ENCODE data around the gene PKNOX2.

Gene PKNOX2

DNA sequence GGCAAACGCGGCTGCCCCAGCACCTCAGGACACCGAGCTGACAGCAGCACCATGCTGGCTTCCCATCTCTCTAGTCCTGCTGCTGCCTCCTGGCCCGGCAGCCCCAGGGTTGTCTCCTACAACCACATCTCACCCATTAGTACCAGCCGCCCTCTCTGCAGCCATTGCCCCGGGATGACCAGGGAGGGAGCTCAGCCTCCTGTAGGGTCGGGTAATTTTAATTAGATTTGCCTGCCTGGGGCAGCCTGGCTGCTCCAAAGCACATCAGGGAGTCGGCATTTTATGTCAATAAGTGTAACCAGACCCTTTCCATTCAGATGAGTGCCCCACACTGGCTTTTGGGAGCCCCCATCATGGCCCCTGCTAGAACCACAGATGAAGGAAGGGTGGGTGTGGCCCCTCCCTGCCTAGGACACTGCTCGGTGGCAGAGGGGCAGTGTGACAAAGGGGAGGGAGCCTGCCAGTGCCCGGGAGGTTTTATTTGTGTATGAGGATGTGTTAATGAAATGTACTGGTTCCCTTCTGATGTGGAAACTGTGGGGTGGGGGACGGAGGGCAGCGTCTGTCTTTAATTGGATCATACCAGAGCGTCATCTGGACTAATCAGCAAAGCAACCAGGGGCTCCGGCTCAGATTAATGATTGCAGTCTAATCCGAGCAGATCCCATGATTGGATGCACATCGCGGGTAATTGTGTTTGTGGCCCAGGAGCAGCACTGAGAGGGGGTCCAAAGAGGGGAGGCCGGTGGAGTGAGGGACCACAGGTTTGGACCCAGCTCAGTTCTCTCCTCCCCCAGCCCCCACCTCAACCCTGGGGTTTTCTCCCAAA lies 206.2 kb downstream of the PKNOX2 start:
- FAIRE-seq (no peak), DNase-seq (ENCODE audit: extremely low spot score, insufficient read length, low read depth) (no peak)

DNA sequence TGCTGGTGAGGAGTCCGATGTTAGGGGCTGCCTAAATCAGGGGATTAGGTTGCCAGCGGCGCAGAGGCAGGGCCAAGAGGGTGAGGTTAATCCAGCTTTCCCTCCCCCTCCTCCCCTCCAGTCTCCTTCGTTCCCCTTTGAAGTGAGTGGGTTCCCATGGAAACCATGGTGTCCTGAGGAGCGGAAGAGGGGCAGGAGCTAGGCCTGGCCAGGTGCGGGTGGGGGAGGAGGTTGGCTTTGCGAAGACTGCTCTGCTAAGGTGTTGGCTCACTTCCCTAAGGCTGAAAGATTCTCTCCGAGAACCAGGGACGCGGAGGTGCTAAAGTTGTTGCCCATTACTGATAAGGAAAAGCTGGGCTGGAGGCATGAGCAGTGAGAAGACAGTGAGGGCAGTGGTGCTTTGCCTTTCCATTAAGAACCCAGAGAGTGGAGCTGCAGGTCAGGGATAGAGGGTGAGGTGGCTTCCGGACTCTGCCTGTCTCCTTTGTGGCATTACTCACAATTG lies 206.9 kb downstream of the PKNOX2 start:
- FAIRE-seq (no peak), DNase-seq (ENCODE audit: extremely low spot score, insufficient read length, low read depth) (no peak)

DNA sequence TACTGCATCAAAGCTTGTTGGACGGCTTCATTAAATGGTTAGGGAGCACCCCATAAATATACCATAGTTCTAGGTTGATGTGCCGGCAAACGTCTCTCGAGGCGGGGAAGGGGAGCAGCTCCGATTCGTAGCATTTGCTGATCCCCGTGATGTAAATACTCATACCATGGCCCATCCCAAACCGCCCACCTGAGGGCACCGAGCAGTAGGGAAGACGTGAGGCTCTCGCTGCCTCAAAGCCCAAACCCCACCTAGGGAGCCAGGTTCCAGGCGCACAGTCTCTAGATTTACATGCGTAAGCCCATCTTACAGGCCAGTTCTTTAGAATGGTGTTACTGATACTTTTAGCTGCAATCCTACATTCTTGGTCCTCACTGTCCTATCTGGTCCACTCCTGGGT lies 207.5 kb downstream of the PKNOX2 start:
- FAIRE-seq (no peak), DNase-seq (ENCODE audit: extremely low spot score, insufficient read length, low read depth) (no peak)

DNA sequence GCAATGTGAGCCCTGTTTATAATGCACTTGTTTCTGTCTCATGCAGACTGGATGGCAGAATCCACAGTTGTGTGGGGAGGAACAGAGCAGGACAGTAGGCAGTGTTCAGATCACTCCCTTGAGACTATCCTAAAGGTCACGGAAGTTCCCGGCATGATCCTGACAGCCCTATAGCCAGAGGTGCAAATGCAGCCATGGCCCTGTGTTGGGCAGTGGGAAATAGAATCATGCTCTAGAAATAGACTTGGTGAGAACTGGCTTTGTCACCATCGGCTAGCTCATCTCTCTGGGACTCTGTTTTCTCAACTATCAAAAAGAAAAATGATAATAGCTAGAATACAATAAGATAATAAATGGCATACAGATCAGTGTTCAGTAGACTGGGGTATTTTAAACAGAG lies 208.4 kb downstream of the PKNOX2 start:
- no peak for FAIRE-seq
- DNase-seq (ENCODE audit: extremely low spot score, insufficient read length, low read depth), result no peak

DNA sequence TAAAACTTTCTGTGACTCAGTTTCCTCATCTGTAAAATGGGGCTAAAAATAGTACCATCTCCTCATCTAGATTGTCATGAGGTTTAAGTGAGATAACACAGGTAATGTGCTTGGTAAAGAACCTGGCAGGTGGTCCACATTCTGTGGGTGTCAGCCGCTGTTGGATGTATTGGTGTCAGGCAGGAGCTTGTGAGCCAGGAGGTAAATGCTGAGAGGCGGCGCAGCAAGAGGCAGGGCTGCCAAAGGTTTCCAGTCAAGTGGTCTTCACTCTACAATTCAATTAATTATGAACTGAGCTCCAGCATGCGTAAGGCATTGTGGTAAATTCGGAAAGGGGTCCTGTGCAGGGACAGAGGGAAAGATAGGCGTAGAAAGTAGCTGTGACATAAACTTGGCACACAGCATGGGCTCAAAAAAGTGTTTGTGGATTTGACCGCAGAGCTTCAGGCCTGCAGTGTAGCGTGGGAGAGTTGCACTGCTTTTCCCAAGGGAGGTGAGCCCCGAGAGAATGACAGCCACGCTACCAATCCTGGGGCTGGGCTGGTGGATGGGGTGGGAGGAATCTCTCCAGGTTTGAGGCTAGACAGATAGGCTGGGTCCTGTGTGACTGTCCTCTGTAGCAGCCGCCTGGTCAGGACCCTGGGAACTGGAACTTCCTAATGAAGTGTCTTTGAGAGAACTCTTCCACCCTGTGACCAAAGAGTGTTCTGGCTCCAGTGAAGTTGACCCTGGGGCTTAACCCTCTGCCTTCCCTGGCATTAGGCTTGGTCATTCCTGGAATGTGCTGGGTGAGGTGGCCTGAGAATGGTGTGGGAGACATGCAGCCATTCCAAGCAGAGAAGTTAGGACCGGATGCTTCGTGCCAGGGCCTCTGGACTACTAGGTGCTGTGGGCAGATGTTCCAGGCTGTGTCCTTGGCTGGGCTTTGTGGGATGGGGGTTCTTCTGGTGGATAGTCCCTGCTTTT lies 209.2 kb downstream of the PKNOX2 start:
- no peak for FAIRE-seq

DNA sequence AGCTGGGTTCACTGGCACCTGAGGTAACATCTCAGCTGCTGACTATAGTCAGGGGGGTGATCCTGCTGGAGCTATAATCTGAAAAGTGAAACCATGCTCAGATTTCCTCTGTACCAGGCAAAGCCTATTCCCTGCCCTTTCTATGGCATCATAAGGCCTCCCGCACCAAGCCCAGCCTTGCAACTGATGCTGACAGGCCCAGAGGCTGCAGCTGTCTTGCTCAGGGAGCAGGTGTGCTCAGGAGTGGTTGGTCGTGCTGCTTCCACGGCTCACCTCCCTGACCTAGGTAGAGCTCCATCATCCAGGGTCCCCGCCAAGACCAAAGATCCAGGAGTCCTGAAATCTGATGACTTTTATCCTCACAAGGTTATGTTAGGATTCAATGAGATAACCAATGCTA lies 209.8 kb downstream of the PKNOX2 start:
- DNase-seq (ENCODE audit: extremely low spot score, insufficient read length, low read depth), result no peak
- FAIRE-seq, result no peak

More for the DNA sequence above, 209.2 kb downstream of the PKNOX2 start:
- no peak for DNase-seq (ENCODE audit: extremely low spot score, insufficient read length, low read depth)

DNA sequence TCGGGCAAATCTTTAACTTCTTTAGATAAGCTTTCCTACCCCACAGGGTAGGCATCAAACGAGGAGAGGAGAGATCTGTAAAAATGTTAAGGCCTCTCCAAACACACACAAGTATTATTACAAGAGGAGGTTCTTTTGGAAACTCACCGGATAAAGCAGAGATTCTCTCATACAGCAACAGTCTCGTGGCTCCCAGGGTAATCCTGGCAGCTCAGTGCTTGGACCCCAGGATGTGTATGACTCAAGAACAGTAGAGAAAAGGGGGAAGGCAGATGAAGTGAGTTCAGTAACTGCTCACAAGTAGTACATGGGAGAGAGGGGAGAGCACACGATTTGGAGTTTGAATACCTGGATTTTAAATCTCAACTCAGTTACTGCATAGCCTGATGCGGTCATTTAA lies 210.6 kb downstream of the PKNOX2 start:
- DNase-seq (ENCODE audit: extremely low spot score, insufficient read length, low read depth) (no peak), FAIRE-seq (no peak)

DNA sequence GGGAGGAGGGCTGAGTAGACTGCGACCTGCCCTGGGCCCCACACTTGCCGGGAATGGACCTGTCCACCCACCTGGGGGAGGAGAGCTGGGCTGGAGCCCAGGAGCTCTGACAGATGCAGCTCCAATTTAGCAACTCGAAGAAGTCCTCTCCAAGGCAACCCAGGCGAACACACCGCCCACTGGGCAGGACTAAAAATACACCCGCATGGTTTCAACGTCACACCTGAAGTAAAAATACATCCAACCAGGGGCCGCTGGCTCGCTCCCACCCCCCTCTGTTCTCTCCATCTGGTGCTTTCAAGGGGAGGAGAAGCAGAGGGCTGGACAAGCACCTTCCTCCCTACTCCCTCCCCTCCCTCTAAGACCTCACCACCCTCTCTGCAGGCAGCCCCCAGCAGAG lies 211.6 kb downstream of the PKNOX2 start:
- no peak for FAIRE-seq
- no peak for DNase-seq (ENCODE audit: extremely low spot score, insufficient read length, low read depth)

DNA sequence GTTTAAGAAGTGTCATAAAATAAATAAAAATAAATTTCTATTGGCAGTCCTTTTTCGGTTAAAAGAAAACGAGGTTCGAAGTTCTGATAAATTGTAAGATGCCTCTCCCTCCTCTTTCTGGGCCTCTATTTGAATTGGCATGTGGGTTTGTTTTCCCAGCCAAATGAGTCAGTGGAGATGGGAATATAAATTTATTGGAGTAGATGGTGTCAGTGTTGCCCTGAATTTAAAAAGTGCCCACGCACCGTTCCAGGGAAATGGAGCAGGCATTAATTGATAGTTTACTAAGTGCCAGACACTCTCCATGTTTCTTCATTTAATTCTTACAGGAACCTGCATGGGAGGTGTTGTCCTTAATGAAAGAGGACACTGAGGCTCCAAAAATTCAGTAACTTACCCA lies 212.3 kb downstream of the PKNOX2 start:
- FAIRE-seq (no peak), DNase-seq (ENCODE audit: extremely low spot score, insufficient read length, low read depth) (no peak)

DNA sequence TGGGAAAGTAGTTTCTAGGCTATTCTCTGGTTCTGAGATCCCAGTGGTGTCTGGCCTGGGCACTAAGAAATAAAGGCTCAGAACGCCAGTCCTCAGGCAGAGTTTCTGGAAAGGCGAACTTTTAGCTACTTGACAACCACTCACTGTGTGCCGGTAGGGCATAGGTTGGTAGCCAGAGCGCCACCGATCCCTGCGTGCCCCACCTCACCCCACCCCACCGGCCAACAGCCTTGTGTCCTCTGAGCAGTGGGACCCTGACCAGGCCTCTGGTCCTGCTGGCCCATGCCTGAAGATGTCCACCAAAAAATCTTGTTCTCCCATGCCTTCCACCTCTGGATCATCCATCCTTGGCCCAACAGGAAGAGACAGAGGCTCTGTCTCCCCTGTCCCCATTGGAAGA lies 213.5 kb downstream of the PKNOX2 start:
- DNase-seq (ENCODE audit: extremely low spot score, insufficient read length, low read depth), result no peak
- no peak for FAIRE-seq

DNA sequence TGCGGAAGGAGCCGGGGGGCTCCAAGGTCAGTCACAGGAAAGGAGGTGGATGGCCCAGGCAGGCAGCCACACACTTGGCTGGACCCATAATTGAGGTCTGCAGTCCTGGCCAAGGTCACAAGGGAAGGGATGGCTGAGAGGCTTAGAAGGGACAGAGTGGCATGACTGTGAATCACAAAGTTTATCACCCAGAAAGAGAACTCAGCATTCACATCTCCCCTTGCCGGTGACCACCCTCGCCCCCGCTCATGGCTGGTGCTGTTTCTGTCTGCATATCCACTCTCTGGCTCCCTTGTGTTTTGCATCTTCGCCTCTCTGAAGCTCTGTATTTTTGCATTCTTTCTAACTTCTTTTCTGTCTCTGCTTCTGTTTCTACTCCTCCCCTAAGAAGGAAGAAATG lies 214.0 kb downstream of the PKNOX2 start:
- FAIRE-seq (no peak), DNase-seq (ENCODE audit: extremely low spot score, insufficient read length, low read depth) (no peak)

DNA sequence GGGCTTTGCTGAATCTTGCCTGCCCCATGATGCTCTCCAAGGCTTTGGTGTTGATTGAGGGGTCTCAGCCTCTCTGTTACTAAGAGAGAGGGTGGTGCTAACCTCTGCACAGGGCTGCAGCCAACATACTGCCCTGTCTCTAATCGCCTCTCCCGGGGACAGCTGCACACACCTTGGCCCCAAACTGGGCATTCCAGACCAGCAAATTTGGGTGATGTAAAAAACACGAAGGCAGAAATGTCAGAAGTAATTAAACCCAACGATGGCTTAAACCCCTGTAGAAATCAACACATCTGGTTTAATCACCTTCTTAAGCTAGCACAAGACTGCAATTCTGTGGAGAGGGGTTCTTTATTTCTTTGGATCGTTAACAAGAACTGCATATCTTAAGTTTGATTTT lies 215.0 kb downstream of the PKNOX2 start:
- no peak for DNase-seq (ENCODE audit: extremely low spot score, insufficient read length, low read depth)
- FAIRE-seq, result no peak

DNA sequence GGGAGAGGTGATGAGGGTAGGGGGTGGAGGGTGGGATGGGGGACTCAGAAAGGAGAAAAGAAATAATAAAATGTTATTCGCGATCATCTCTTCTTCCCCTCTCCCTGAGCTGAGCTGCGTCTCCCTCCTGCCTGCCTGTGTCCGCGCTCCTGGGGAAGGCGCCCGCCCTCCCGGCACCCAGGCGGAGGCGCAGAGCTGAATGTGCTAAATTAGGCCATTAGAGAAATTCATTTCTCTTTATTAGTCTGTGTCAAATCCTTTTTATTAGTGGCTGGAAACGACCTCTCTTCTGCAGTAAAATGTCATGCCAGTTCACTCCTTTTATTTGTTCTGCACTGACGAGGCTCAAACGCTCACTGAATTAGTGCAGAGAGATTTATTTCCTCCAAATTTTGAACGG lies 215.4 kb downstream of the PKNOX2 start:
- FAIRE-seq, result no peak
- no peak for DNase-seq (ENCODE audit: extremely low spot score, insufficient read length, low read depth)

DNA sequence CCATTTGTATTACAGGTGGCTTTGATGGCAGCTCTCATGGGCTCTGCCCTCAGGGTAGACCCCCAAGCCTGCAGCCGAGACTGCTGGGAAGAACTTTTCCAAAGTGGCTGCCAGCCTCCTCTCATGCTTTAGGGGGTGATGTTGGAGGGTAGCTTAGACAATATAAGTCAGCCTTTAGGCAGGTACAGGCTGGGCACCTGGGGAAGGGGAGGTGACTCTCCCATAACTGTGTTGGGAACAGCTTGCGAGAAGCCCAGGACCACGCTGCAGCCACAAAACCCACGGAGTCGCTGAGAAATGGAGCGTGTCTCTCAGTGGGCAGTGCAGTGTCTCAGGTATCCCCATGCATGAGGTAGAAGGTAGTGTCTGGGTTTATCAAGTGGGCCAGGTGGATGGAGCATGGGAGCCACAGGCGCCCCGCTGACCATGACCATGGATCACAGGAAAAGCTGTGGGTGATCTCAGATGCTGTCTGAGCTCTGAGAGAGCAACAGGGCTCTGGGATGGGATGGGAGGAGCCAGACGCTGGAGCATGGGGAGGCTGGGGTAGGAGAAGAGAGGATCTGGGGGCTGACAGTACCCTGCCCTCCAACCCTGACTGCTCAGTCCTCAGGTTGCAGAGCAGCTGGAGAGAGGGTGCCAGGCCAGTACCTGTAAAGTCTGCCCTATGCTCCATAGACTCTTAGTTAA lies 216.3 kb downstream of the PKNOX2 start:
- no peak for DNase-seq (ENCODE audit: extremely low spot score, insufficient read length, low read depth)
- FAIRE-seq, result no peak

DNA sequence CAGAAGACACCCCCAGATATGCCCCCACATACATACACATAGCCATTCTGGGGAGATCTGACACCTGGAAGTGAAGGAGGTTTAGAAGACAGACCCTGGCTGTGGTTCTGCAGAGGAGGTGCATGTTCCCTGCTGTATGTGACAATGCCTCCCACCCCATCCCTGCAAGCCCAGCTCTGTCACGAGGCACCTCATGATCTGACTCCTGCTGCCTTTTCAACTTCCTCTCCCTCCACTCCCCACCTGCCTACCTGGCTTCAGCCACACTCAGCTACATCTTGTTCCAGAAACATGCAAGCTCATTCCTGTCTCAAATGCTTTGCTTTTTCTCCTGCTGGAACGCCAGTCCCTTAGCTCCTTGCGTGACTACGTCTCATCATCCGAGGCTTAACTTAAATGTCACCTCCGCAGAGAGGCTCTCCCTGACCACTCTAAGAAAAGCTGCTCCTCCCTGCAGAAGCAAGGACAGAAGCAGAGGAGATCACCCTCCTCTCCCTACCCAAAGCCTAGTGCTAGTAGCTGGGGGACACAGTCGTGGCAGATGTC lies 217.0 kb downstream of the PKNOX2 start:
- FAIRE-seq (no peak), DNase-seq (ENCODE audit: extremely low spot score, insufficient read length, low read depth) (no peak)

DNA sequence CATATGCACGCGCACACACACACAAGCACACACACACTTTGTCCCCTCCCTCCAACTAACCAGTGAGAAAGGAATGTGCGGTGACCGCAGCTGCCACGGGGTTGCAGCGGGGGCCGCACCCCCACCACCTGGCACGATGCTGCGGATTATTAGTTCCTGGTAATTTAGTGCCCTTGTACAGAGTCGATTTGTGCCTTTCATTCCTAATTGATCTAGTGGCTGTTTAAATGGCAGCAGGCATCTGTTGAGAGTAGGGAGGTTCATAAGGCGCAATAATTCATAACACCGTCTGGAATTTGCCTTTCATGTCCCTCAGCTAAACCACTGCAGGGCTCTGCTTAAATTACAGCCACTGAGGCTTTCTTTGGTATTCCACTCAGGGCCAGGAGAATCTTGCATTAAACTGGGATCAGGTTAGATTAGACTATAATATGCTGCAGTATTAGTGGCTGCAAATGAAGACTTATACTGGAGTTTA lies 217.8 kb downstream of the PKNOX2 start:
- FAIRE-seq (no peak), DNase-seq (ENCODE audit: extremely low spot score, insufficient read length, low read depth) (no peak)

DNA sequence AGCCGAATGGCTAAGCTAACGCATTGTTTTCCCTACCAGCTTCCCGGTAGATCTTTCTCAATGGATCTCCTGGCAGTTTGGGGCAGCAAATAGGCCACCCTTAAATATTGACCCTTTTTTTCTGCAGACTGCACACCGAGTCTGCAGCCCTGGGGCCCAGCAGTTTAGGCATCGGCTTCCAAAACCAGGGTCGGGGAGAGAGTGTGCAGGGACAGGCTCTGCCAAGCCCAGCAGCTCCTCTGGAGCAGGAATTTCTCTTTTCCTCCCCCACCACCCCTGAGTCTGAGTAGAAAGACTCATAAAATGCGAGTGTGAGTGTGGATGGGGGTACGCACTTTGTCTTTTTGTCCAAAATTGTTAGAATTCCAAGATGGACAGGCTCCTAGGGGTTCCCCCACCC lies 218.3 kb downstream of the PKNOX2 start:
- DNase-seq (ENCODE audit: extremely low spot score, insufficient read length, low read depth) (no peak), FAIRE-seq (no peak)

DNA sequence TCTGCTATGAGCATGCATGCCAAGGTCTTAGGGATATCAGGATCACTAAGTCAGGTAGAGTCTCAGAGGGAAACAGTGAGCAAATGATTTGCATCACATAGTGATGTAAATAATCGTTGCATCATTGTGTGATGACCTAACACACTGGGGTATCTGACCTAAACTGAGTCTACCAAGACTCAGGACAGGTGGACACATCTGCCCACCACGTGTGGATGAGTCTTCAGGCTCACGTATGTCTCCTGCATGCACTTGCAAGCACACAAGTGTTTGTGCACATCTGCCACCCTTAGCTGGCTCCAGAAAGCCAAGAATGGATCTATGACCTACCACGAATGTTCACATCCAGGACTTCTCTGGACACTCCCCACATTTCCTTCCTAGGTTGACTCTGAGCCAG lies 220.3 kb downstream of the PKNOX2 start:
- FAIRE-seq, result no peak

DNA sequence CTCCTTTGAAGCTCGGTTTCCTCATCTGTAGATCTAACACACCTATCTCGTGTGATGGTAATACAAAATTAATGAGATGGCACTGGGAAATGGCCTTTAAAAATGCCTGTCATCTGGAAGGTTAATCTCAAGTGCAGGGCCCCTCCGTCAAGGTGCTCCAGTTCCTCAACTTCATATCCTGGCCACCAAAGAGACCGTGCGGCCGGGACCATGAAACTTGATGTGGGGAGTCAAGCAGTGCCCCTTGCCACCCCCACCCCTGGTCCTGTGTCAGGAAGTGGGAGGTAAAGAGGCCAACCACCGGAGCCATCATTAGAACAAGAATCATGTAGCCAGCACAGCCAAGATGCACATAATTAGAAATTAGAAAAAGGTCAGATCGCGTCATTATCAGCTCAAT lies 223.3 kb downstream of the PKNOX2 start:
- FAIRE-seq, result no peak
- DNase-seq (ENCODE audit: extremely low spot score, insufficient read length, low read depth), result no peak

More for the DNA sequence above, 220.3 kb downstream of the PKNOX2 start:
- no peak for DNase-seq (ENCODE audit: extremely low spot score, insufficient read length, low read depth)

DNA sequence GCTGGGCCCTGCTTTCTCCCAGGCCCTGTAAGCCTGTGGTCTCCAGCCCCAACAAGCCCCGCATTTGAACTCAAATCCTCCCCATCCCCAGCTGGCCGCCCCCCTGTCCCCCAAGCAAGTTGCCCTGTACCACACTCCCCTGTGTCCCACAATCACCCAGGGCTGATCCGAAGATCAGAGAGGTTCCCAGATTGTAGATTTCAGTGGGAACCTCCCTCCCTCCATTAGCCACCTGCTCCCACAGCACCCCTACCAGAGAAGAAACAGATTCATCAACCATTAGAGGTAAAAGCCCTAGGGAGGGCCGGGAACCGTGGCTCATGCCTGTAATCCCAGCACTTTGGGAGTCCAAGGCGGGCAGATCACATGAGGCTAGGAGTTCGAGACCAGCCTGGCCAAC lies 224.1 kb downstream of the PKNOX2 start:
- FAIRE-seq (no peak), DNase-seq (ENCODE audit: extremely low spot score, insufficient read length, low read depth) (no peak)
